Measurements from ENCODE around the gene C12orf42.

DNA sequence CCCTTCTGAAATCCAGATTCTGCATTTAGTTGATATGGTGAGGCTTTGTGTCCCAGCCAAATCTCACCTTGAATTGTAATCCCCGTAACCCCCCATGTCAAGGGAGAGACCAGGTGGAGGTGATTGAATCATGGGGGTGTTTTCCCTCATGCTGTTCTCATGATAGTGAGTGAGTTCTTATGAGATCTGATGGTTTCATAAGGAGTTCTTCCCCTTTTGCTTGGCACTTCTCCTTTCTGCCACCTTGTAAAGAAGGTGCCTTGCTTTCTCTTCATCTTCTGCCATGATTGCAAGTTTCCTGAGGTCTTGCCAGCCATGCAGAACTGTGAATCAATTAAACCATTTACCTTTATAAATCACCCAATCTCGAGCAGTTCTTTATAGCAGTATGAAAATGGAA lies 23.1 kb upstream of the C12orf42 start:
- TF ChIP-seq, protein P1, sequence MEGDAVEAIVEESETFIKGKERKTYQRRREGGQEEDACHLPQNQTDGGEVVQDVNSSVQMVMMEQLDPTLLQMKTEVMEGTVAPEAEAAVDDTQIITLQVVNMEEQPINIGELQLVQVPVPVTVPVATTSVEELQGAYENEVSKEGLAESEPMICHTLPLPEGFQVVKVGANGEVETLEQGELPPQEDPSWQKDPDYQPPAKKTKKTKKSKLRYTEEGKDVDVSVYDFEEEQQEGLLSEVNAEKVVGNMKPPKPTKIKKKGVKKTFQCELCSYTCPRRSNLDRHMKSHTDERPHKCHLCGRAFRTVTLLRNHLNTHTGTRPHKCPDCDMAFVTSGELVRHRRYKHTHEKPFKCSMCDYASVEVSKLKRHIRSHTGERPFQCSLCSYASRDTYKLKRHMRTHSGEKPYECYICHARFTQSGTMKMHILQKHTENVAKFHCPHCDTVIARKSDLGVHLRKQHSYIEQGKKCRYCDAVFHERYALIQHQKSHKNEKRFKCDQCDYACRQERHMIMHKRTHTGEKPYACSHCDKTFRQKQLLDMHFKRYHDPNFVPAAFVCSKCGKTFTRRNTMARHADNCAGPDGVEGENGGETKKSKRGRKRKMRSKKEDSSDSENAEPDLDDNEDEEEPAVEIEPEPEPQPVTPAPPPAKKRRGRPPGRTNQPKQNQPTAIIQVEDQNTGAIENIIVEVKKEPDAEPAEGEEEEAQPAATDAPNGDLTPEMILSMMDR (conservative IDR thresholded peaks at IDR 0.05; ENCODE audit: low read depth, low read length) = no peak
- TF ChIP-seq EZH2phosphoT487 (IDR thresholded peaks at IDR 0.05; ENCODE audit: borderline replicate concordance, low read length) (no peak), EZH2 (IDR thresholded peaks at IDR 0.05; ENCODE audit: low read length, unreplicated experiment) (no peak)
